Kidney (tissue), 14 donors: ENCODE data around the gene ELAPOR1. TPM values are rescaled to one million over a fixed set of nuclear protein-coding genes. Genes with fewer than 3 reads are reported as not detected.
"Not testable (repeated sequence)": the region's sequence is repeated elsewhere in the genome, so short reads cannot be mapped to it uniquely, and the experiment has no call there.

Experiments
- DNase-seq, 5 donors: peaks; one replicate each; pipeline ENCODE4 v3.0.0-alpha.2; 2013 to 2020
- FAIRE-seq: peaks from 2 replicates; lab custom pipeline; 2012; peaks lifted over from hg19 to GRCh38; lab: Jason Lieb, UNC
- H3K27ac ChIP-seq, 2 donors: one replicate each; pipeline ENCODE4 v1.7.0; 2013; ENCODE audit warnings: low read depth in 2 of 2, low read length in 2 of 2, inconsistent platforms in 1 of 2
- H3K27me3 ChIP-seq: one replicate; pipeline ENCODE4 v1.7.1; 2013; ENCODE audit warnings: low read length, inconsistent platforms; ENCODE audit not compliant: control insufficient read depth, insufficient read depth
- H3K36me3 ChIP-seq, 3 donors: one replicate each; pipeline versions ENCODE4 v1.7.0 to v1.7.1; 2013; ENCODE audit warnings: low read length in 3 of 3, control low read depth in 1 of 3, inconsistent platforms in 1 of 3; ENCODE audit not compliant: insufficient read depth in 3 of 3, control insufficient read depth in 2 of 3
- H3K4me1 ChIP-seq, 3 donors: one replicate each; pipeline versions ENCODE4 v1.7.0 to v1.7.1; 2013; ENCODE audit warnings: low read length in 3 of 3, inconsistent platforms in 1 of 3, low read depth in 1 of 3; ENCODE audit not compliant: control insufficient read depth in 2 of 3, insufficient read depth in 2 of 3
- H3K4me3 ChIP-seq, 3 donors: one replicate each; pipeline versions ENCODE4 v1.7.0 to v1.8.1; 2013; ENCODE audit warnings: low read length in 3 of 3, control low read depth in 1 of 3, inconsistent platforms in 1 of 3
- H3K9ac ChIP-seq, 3 donors: one replicate each; pipeline versions ENCODE4 v1.7.0 to v1.7.1; 2013; ENCODE audit warnings: low read length in 3 of 3, control low read depth in 1 of 3, inconsistent platforms in 1 of 3
- H3K9me3 ChIP-seq, 3 donors: one replicate each; pipeline versions ENCODE4 v1.7.0 to v1.7.1; 2013; ENCODE audit warnings: low read length in 3 of 3, control low read depth in 1 of 3, inconsistent platforms in 1 of 3; ENCODE audit not compliant: control insufficient read depth in 2 of 3, insufficient read depth in 1 of 3
- intact Hi-C: fragments of 100-400 bp; cut with DNase I; formaldehyde crosslinking; loops from one replicate; pipeline ENCODE4 v1.11.1; 2022
- polyA plus RNA-seq: library from polyadenylated mRNA; stranded (reverse); fragments of 350-450 nt; fragmentation: Illumina TruSeq; extraction: RNeasy Lipid Tissue Mini Kit (QIAGEN cat#74804); gene quantifications from one replicate; pipeline ENCODE4 v1.2.3, GENCODE V29; 2014; ENCODE audit warnings: low read depth, low replicate concordance; ENCODE audit not compliant: insufficient read depth
- total RNA-seq: library from RNA; stranded (reverse); fragmentation: NEBNext Ultra II Directional; extraction: Animal tissue kit (Norgen Biotek cat#: 25700); gene quantifications from one replicate; pipeline ENCODE4 v1.2.1, GENCODE V29; 2021
- TF ChIP-seq, protein P1 (sequence below): IDR thresholded peaks from 3 replicates; pipeline ENCODE4 v1.5.1; 2012; ENCODE audit warnings: mild to moderate bottlenecking, moderate library complexity, borderline replicate concordance; ENCODE audit not compliant: insufficient read depth; ENCODE audit errors: extremely low read depth
- donor health status: control.
- donor health status: control.
- donor health status: control.
- donor health status: control.
- donor health status: control.
- donor health status: DM: yes; HTN: yes; CAD: no.
- donor health status: Normal renal cell carcinoma (clear cell type).

ELAPOR1 gene
- total and polyA plus RNA-seq, 2 donors from 2014 or later: 0.28 to 1.3 TPM

- intact Hi-C loops: no loop called here
- no peaks in the 10 kb centered on the region for H3K9me3 ChIP-seq
- no peaks in the 10 kb centered on the region for H3K27me3 ChIP-seq
- H3K27ac ChIP-seq: no peak overlapping the region
- no peak for DNase-seq
- H3K4me3 ChIP-seq: no peak overlapping the region
- H3K4me1 ChIP-seq: peaks cover 0 to 25% (median 0%) of the 10 kb centered on the region in 3 donors
- H3K9ac ChIP-seq: no peak overlapping the region
- TF ChIP-seq, protein P1, sequence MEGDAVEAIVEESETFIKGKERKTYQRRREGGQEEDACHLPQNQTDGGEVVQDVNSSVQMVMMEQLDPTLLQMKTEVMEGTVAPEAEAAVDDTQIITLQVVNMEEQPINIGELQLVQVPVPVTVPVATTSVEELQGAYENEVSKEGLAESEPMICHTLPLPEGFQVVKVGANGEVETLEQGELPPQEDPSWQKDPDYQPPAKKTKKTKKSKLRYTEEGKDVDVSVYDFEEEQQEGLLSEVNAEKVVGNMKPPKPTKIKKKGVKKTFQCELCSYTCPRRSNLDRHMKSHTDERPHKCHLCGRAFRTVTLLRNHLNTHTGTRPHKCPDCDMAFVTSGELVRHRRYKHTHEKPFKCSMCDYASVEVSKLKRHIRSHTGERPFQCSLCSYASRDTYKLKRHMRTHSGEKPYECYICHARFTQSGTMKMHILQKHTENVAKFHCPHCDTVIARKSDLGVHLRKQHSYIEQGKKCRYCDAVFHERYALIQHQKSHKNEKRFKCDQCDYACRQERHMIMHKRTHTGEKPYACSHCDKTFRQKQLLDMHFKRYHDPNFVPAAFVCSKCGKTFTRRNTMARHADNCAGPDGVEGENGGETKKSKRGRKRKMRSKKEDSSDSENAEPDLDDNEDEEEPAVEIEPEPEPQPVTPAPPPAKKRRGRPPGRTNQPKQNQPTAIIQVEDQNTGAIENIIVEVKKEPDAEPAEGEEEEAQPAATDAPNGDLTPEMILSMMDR: no peak
- FAIRE-seq: no peak
- H3K36me3 ChIP-seq: no peaks in the 10 kb centered on the region
These were observed 24.0 kb downstream of the ELAPOR1 start for GRCh38 chr1:109137958-109138357.

GRCh38 chr1:109138358-109138757, 24.4 kb downstream of the ELAPOR1 start:
- H3K9ac ChIP-seq: no peak overlapping the region
- H3K36me3 ChIP-seq: no peaks in the 10 kb centered on the region
- H3K4me3 ChIP-seq: no peak overlapping the region
- TF ChIP-seq, protein P1: no peak
- FAIRE-seq (no peak), DNase-seq (no peak)
- no peaks in the 10 kb centered on the region for H3K27me3 ChIP-seq
- no peaks in the 10 kb centered on the region for H3K9me3 ChIP-seq
- H3K27ac ChIP-seq: no peak overlapping the region
- H3K4me1 ChIP-seq: peaks cover 0 to 25% (median 0%) of the 10 kb centered on the region in 3 donors
- intact Hi-C loops: no loop called here

- Histone ChIP-seq H3K27me3 (no peaks in the 10 kb centered on the region), H3K9me3 (no peaks in the 10 kb centered on the region), H3K27ac (no peak overlapping the region), H3K36me3 (no peaks in the 10 kb centered on the region), H3K4me3 (no peak overlapping the region), H3K9ac (no peak overlapping the region), H3K4me1 (peaks cover 0 to 10% (median 0%) of the 10 kb centered on the region in 3 donors)
- FAIRE-seq (no peak), DNase-seq (no peak)
- TF ChIP-seq, protein P1: no peak
- intact Hi-C loops: no loop called here
These were observed 26.5 kb downstream of the ELAPOR1 start for GRCh38 chr1:109140392-109140791.

GRCh38 chr1:109142260-109142659, 28.3 kb downstream of the ELAPOR1 start:
- intact Hi-C loops: no loop called here
- FAIRE-seq (no peak), DNase-seq (peak in 2 of 5 donors; percentile 31 to 37)
- Histone ChIP-seq H3K4me1 (no peaks in the 10 kb centered on the region), H3K9me3 (no peaks in the 10 kb centered on the region), H3K4me3 (no peak overlapping the region), H3K27me3 (no peaks in the 10 kb centered on the region), H3K9ac (no peak overlapping the region), H3K27ac (no peak overlapping the region), H3K36me3 (no peaks in the 10 kb centered on the region)
- TF ChIP-seq, protein P1: no peak

GRCh38 chr1:109142725-109143124, 28.8 kb downstream of the ELAPOR1 start:
- intact Hi-C loops, H3K4me1 ChIP-seq, H3K27me3 ChIP-seq, H3K4me3 ChIP-seq, H3K9ac ChIP-seq, FAIRE-seq, H3K9me3 ChIP-seq, H3K27ac ChIP-seq, H3K36me3 ChIP-seq, DNase-seq: not testable (repeated sequence)
